SK-N-SH treated with all-trans-retinoic acid at 6 μM for 48 hours (cell line): ENCODE data around the gene ABCG4.

Source experiments
- ATAC-seq: fragments of 200-7000 bp; cut with Tn5 transposase; 3 replicates; pipeline ENCODE4 v1.9.1; 2020; ENCODE audit warnings: mild to moderate bottlenecking, moderate library complexity
- ARNTL ChIP-seq: fragments of 450-650 bp; formaldehyde crosslinking; IDR thresholded peaks from 2 replicates; pipeline ENCODE4 v1.5.0; 2020; ENCODE audit warnings: low read depth, mild to moderate bottlenecking, moderate library complexity, borderline replicate concordance
- BACH2 ChIP-seq: fragments of 250-450 bp; sonication (Bioruptor Pico); IDR thresholded peaks from 2 replicates; pipeline ENCODE4 v1.9.0; 2021; ENCODE audit warnings: mild to moderate bottlenecking, borderline replicate concordance
- CREB5 ChIP-seq: fragments of 250-450 bp; sonication (Bioruptor Pico); IDR thresholded peaks from 2 replicates; pipeline ENCODE4 v1.5.1; 2020; ENCODE audit warnings: low read depth, mild to moderate bottlenecking, moderate library complexity
- ESRRG ChIP-seq: fragments of 250-450 bp; sonication (Bioruptor Pico); IDR thresholded peaks from 2 replicates; pipeline ENCODE4 v1.6.1; 2021; ENCODE audit warnings: mild to moderate bottlenecking
- GLIS3 ChIP-seq: fragments of 250-450 bp; sonication (Bioruptor Pico); IDR thresholded peaks from 2 replicates; pipeline ENCODE4 v1.5.0; 2020; ENCODE audit warnings: mild to moderate bottlenecking, moderate library complexity
- ISL1 ChIP-seq: fragments of 250-450 bp; sonication (Bioruptor Pico); IDR thresholded peaks from 2 replicates; pipeline ENCODE4 v2.1.2; 2022; ENCODE audit warnings: mild to moderate bottlenecking, moderate library complexity
- OSR1 ChIP-seq: fragments of 250-450 bp; sonication (Bioruptor Pico); IDR thresholded peaks from 2 replicates; pipeline ENCODE4 v1.8.0; 2022; ENCODE audit warnings: moderate library complexity, mild to moderate bottlenecking, inconsistent platforms
- RARB ChIP-seq: fragments of 250-450 bp; sonication (Bioruptor Pico); IDR thresholded peaks from 2 replicates; pipeline ENCODE4 v1.8.0; 2021; ENCODE audit warnings: mild to moderate bottlenecking, moderate library complexity
- TCF4 ChIP-seq: fragments of 250-450 bp; sonication (Bioruptor Pico); IDR thresholded peaks from 2 replicates; pipeline ENCODE4 v1.8.0; 2021; ENCODE audit warnings: mild to moderate bottlenecking, moderate library complexity, borderline replicate concordance
- TOX ChIP-seq: fragments of 250-450 bp; sonication (Bioruptor Pico); IDR thresholded peaks from 2 replicates; pipeline ENCODE4 v1.8.0; 2021; ENCODE audit warnings: mild to moderate bottlenecking, moderate library complexity, borderline replicate concordance
- TSHZ2 ChIP-seq: fragments of 250-450 bp; sonication (Bioruptor Pico); IDR thresholded peaks from 2 replicates; pipeline ENCODE4 v1.5.0; 2020; ENCODE audit warnings: mild to moderate bottlenecking, moderate library complexity
- ZC3H10 ChIP-seq: fragments of 250-450 bp; sonication (Bioruptor Pico); IDR thresholded peaks from 2 replicates; pipeline ENCODE4 v1.5.1; 2021; ENCODE audit warnings: mild to moderate bottlenecking, moderate library complexity
- ZFP3 ChIP-seq: fragments of 250-450 bp; sonication (Bioruptor Pico); IDR thresholded peaks from 2 replicates; pipeline ENCODE4 v1.5.0; 2020; ENCODE audit warnings: mild to moderate bottlenecking, moderate library complexity
- ZFP30 ChIP-seq: fragments of 450-650 bp; formaldehyde crosslinking; IDR thresholded peaks from 2 replicates; pipeline ENCODE4 v1.5.0; 2022; ENCODE audit warnings: mild to moderate bottlenecking, moderate library complexity
- ZNF565 ChIP-seq: fragments of 450-650 bp; formaldehyde crosslinking; conservative IDR thresholded peaks from 2 replicates; pipeline ENCODE4 v1.5.0; 2020; ENCODE audit warnings: low read depth, mild to moderate bottlenecking, moderate library complexity
- ZNF70 ChIP-seq: fragments of 450-650 bp; formaldehyde crosslinking; IDR thresholded peaks from 2 replicates; pipeline ENCODE4 v1.5.0; 2020; ENCODE audit warnings: mild to moderate bottlenecking, moderate library complexity
- ZNF8 ChIP-seq: fragments of 450-650 bp; formaldehyde crosslinking; IDR thresholded peaks from 2 replicates; pipeline ENCODE4 v1.5.0; 2020; ENCODE audit warnings: mild to moderate bottlenecking, moderate library complexity
- TF ChIP-seq, protein P1 (sequence below): fragments of 250-450 bp; sonication (Bioruptor Pico); IDR thresholded peaks from 2 replicates; pipeline ENCODE4 v1.8.0; 2020; ENCODE audit warnings: mild to moderate bottlenecking, moderate library complexity, borderline replicate concordance
- TF ChIP-seq, protein P2 (sequence below): fragments of 250-450 bp; sonication (Bioruptor Pico); IDR thresholded peaks from 2 replicates; pipeline ENCODE4 v1.5.1; 2021; ENCODE audit warnings: mild to moderate bottlenecking, moderate library complexity
- TF ChIP-seq, protein P3 (sequence below): fragments of 250-450 bp; sonication (Bioruptor Pico); IDR thresholded peaks from 2 replicates; pipeline ENCODE4 v1.8.0; 2021; ENCODE audit warnings: low read depth, mild to moderate bottlenecking, moderate library complexity, borderline replicate concordance

ABCG4 gene

DNA sequence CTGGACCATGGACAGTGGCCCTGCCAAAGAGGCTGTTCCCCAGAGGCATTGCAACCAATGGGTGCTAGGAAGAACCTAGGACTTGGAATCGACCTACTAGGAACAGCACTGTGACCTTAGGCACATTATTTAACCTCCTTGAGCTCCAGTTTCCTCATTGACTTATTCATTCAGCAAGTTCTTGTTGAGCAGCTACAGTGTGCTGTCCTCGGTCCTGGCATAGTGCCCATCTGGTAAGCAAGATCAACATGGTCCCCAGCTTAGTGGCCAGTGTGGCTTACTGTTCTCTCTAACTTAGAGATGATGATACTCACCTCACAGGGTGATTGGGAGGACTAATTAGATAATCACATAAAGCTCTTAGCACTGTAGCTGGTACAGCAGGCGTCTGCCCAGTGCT, 8.2 kb downstream of the ABCG4 start:
- no peak for TF ChIP-seq ZFP3 (CRISPR knock-in tag)
- TF ChIP-seq GLIS3 (CRISPR knock-in tag) = no peak
- TF ChIP-seq, protein P1, sequence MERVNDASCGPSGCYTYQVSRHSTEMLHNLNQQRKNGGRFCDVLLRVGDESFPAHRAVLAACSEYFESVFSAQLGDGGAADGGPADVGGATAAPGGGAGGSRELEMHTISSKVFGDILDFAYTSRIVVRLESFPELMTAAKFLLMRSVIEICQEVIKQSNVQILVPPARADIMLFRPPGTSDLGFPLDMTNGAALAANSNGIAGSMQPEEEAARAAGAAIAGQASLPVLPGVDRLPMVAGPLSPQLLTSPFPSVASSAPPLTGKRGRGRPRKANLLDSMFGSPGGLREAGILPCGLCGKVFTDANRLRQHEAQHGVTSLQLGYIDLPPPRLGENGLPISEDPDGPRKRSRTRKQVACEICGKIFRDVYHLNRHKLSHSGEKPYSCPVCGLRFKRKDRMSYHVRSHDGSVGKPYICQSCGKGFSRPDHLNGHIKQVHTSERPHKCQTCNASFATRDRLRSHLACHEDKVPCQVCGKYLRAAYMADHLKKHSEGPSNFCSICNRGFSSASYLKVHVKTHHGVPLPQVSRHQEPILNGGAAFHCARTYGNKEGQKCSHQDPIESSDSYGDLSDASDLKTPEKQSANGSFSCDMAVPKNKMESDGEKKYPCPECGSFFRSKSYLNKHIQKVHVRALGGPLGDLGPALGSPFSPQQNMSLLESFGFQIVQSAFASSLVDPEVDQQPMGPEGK (CRISPR knock-in tag) = no peak
- TF ChIP-seq ZC3H10 (CRISPR knock-in tag) = no peak
- TF ChIP-seq, protein P2, sequence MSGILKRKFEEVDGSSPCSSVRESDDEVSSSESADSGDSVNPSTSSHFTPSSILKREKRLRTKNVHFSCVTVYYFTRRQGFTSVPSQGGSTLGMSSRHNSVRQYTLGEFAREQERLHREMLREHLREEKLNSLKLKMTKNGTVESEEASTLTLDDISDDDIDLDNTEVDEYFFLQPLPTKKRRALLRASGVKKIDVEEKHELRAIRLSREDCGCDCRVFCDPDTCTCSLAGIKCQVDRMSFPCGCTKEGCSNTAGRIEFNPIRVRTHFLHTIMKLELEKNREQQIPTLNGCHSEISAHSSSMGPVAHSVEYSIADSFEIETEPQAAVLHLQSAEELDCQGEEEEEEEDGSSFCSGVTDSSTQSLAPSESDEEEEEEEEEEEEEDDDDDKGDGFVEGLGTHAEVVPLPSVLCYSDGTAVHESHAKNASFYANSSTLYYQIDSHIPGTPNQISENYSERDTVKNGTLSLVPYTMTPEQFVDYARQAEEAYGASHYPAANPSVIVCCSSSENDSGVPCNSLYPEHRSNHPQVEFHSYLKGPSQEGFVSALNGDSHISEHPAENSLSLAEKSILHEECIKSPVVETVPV (CRISPR knock-in tag) = no peak
- TF ChIP-seq RARB (CRISPR knock-in tag) = no peak
- TF ChIP-seq, protein P3, sequence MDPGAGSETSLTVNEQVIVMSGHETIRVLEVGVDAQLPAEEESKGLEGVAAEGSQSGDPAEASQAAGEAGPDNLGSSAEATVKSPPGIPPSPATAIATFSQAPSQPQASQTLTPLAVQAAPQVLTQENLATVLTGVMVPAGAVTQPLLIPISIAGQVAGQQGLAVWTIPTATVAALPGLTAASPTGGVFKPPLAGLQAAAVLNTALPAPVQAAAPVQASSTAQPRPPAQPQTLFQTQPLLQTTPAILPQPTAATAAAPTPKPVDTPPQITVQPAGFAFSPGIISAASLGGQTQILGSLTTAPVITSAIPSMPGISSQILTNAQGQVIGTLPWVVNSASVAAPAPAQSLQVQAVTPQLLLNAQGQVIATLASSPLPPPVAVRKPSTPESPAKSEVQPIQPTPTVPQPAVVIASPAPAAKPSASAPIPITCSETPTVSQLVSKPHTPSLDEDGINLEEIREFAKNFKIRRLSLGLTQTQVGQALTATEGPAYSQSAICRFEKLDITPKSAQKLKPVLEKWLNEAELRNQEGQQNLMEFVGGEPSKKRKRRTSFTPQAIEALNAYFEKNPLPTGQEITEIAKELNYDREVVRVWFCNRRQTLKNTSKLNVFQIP (CRISPR knock-in tag) = no peak
- no peak for TF ChIP-seq ZNF70 (CRISPR knock-in tag)
- no peak for TF ChIP-seq ESRRG (CRISPR knock-in tag)
- no peak for TF ChIP-seq OSR1 (CRISPR knock-in tag)
- TF ChIP-seq ZNF8 (CRISPR knock-in tag) = no peak
- no peak for TF ChIP-seq ZNF565
- TF ChIP-seq ZFP30 (CRISPR knock-in tag) = no peak
- no peak for ATAC-seq

DNA sequence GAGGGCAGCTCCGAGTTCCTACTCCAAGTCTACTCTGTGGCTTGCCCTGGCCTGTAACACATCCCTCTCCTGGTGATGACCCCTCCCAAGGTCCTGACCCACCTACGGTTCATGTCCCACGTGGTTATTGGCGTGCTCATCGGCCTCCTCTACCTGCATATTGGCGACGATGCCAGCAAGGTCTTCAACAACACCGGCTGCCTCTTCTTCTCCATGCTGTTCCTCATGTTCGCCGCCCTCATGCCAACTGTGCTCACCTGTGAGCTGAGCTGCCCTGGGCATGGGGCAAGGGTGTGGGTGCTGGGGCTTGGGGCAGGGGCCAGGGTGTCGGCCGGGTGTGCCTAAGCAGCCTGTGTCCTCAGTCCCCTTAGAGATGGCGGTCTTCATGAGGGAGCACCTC, 9.6 kb downstream of the ABCG4 start:
- TF ChIP-seq CREB5 (CRISPR knock-in tag) = no peak
- no peak for TF ChIP-seq ZC3H10 (CRISPR knock-in tag)
- no peak for TF ChIP-seq ESRRG (CRISPR knock-in tag)
- TF ChIP-seq ISL1 (CRISPR knock-in tag) = no peak
- no peak for TF ChIP-seq TOX (CRISPR knock-in tag)
- no peak for TF ChIP-seq RARB (CRISPR knock-in tag)
- TF ChIP-seq ARNTL (CRISPR knock-in tag) = no peak
- TF ChIP-seq, protein P1 (CRISPR knock-in tag) = no peak
- TF ChIP-seq ZNF70 (CRISPR knock-in tag) = no peak
- TF ChIP-seq ZNF8 (CRISPR knock-in tag) = no peak
- no peak for TF ChIP-seq TCF4
- no peak for TF ChIP-seq GLIS3 (CRISPR knock-in tag)
- no peak for TF ChIP-seq ZFP3 (CRISPR knock-in tag)
- TF ChIP-seq BACH2 (CRISPR knock-in tag) = no peak
- TF ChIP-seq, protein P3 (CRISPR knock-in tag) = no peak
- TF ChIP-seq TSHZ2 = no peak
- no peak for TF ChIP-seq OSR1 (CRISPR knock-in tag)
- no peak for TF ChIP-seq ZNF565
- ATAC-seq = no peak
